GM21619 (cell line): ENCODE measurements around the gene NGFR.

Experiments used
- ATAC-seq: cut with Tn5 transposase; IDR thresholded peaks from one replicate; pipeline ENCODE4 v1.9.1; 2021; ENCODE audit not compliant: unreplicated experiment

The NGFR gene, protein sequence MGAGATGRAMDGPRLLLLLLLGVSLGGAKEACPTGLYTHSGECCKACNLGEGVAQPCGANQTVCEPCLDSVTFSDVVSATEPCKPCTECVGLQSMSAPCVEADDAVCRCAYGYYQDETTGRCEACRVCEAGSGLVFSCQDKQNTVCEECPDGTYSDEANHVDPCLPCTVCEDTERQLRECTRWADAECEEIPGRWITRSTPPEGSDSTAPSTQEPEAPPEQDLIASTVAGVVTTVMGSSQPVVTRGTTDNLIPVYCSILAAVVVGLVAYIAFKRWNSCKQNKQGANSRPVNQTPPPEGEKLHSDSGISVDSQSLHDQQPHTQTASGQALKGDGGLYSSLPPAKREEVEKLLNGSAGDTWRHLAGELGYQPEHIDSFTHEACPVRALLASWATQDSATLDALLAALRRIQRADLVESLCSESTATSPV

GRCh38 chr17:49494986-49495841, at the start of gene NGFR:
Gene NGFR (plus strand): TSS chr17:49495293. CDS start chr17:49495418, 125 bp downstream.
- no peak for ATAC-seq

- ATAC-seq: no peak
Measured at GRCh38 chr17:49445591-49445990, 49.5 kb upstream of the NGFR start.

GRCh38 chr17:49447628-49448302, 47.3 kb upstream of the NGFR start:
- ATAC-seq: no peak

- ATAC-seq: no peak
Measured at GRCh38 chr17:49450181-49450580, 44.9 kb upstream of the NGFR start.

GRCh38 chr17:49450735-49451134, 44.4 kb upstream of the NGFR start:
- ATAC-seq: no peak

DNA sequence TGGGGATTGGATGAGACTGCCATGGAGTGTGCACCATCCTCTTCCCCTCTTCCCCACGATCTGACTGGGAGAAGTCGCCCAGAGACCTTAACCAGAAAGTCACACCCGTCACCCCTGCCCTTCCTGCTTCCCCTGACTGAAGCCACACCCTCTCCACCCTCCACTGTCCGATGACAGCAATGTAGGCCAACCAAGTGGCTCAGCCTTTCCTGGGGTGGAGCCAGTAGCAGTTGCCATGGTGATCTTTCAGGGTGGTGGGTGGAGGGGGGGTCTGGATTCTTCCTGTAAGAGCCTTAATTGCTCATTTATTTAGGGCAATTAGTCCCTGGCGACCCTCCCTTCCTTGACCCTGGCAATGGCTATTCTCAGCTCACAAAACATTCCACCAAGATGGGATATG, 42.9 kb upstream of the NGFR start:
- ATAC-seq: no peak

DNA sequence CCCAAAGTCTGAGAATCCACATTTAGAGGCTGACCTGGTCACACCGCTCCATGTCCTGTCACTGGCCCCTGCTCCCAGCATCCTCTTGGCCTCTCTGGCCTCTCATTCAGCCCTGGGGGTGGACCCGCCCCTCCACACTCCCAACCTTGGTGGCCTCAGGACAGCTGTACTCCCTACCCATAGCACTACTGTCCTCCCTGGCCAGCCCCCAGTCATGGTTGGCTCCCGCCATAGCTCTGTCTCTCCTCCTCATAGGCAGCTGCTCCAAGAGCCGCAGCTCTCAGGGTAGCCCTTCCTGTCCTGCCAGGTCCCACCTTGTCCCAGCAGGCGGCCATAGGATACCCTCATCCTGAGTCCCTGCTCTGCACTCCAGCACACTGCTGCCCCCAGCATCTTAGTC, 42.4 kb upstream of the NGFR start:
- ATAC-seq: no peak

DNA sequence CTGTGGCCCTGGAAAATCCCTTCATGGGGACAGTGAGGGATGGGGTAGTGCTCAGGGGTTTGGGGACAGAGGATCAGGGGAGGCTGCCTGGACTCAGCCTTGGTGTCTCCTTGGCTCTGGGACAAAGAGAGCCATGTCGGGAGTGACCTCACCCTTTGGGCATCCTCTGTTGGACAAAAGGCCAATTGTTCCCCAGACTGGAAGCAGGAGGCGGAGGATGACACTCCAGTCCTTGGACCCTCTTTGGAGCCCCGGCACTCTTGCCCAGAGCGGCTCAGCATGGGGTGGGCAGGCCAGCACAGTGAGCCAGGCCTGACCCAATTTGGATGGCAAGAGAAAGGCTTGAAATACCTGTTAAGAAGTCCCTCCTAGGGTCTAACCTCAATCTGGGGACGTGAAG, 41.0 kb upstream of the NGFR start:
- ATAC-seq: no peak

- ATAC-seq: no peak
Measured at GRCh38 chr17:49455272-49455861, 39.7 kb upstream of the NGFR start.

GRCh38 chr17:49456183-49456965, 38.7 kb upstream of the NGFR start:
- ATAC-seq: no peak

GRCh38 chr17:49457564-49458535, 37.2 kb upstream of the NGFR start:
- no peak for ATAC-seq

GRCh38 chr17:49459401-49459984, 35.6 kb upstream of the NGFR start:
- ATAC-seq: no peak

GRCh38 chr17:49460401-49460800, 34.7 kb upstream of the NGFR start:
- no peak for ATAC-seq

DNA sequence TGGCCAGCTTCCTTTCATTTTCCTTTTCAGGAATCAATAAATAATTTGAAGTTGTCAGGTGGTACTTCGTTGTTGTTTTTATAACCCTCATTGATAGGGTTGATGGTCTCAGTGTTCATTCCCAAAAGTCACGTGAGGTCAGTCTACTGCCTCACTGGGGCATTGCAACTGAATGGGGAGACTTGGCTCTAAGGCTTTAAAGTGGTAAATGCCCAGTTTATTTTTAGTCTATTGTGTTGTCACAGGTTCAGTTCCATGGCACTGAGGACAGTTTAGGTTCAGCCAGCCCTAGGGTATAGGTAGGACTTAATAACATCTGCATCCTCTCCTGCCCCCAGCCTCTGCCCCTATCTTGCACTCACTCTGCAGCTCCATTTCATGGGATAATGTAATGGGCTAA, 33.5 kb upstream of the NGFR start:
- no peak for ATAC-seq

DNA sequence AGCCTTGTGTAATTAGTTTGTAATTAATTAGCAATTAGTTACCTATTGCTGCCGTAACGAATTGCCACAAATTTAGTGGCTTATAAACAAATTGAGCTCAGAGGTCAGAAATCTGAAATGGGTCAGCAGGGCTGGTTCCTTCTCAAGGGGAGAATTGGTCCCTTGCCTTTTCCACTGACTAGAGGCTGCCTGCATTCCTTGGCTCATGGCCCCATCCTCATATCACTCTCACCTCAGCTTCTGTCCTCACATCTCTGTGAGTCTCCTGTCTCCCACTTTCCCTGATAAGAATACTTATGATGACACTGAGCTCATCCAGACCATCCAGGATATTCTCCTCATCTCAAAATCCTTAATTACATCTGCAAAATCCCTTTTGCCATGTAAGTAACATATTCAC, 31.0 kb upstream of the NGFR start:
- ATAC-seq: no peak

- no peak for ATAC-seq
Measured at GRCh38 chr17:49465331-49465903, 29.7 kb upstream of the NGFR start.

- no peak for ATAC-seq
Measured at GRCh38 chr17:49466436-49466835, 28.7 kb upstream of the NGFR start.

DNA sequence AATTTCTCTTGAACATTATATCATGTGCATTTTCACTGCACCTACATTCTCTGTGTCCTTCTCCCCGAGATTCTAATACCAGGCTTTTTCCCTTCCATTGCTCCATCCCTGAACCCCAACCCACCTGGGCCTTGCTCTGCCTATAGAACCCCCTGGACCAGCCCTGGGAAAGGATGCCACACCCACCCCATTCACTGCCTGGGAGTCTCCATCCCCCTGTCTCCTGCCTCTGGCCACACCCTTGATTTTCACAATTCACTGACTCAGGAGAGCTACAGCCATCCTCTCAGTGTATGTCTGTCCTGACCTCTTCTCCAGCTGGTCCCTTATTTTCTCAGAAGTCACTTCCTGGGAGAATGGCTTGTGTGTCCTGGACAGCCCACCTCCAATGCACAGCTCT, 27.9 kb upstream of the NGFR start:
- no peak for ATAC-seq
